ENCODE results near the gene INMT.

DNA sequence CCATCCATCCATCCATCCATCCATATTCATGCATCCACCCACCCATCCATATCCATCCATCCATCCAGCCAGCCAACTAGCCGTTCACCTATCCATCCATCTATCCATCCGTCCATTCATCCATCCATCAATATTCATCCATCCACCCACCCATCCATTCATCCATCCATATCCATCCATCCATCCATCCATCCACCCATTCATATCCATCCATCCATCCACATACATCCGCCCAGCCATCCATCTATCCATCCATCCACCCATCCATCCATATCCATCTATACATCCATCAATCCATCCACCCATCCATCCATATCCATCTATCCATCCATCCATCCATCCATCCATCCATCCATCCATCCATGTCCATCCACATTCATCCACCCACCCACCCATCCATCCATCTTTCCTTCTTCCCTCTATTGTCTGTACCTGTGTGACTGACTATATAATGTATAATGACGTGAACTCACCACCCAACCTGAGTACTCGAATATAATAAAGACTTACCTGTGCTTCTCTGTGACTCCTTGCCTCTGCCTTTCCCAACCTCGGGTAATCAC, 2.5 kb downstream of the INMT start:
- TF ChIP-seq TARDBP (IDR thresholded peaks at IDR 0.05) (no peak), BHLHE40 (IDR thresholded peaks at IDR 0.05; ENCODE audit: borderline replicate concordance) (no peak)
